LNCaP clone FGC (cell line): ENCODE measurements around the gene ZNF827.

Experiments used
- DNase-seq: peaks from one replicate; pipeline ENCODE4 v3.0.0-alpha.2; 2011; ENCODE audit warnings: low read depth
- H3K4me3 ChIP-seq: 2 replicates; pipeline ENCODE4 v1.5.1; 2011; ENCODE audit warnings: mild to moderate bottlenecking, low read depth, low read length, control low read depth
- CTCF ChIP-seq: IDR thresholded peaks from 2 replicates; pipeline ENCODE4 v1.5.1; 2012; ENCODE audit warnings: mild to moderate bottlenecking; ENCODE audit not compliant: control insufficient read depth, insufficient read depth; ENCODE audit errors: extremely low read depth

Gene ZNF827

GRCh38 chr4:145830699-145831098, 107.9 kb downstream of the ZNF827 start:
- no peak for DNase-seq
- no peak overlapping the region for H3K4me3 ChIP-seq
- no peak for TF ChIP-seq CTCF

- DNase-seq: no peak
- no peak for TF ChIP-seq CTCF
- H3K4me3 ChIP-seq: no peak overlapping the region
Measured at GRCh38 chr4:145829629-145830395, 108.8 kb downstream of the ZNF827 start.

GRCh38 chr4:145828802-145829485, 109.7 kb downstream of the ZNF827 start:
- no peak overlapping the region for H3K4me3 ChIP-seq
- no peak for TF ChIP-seq CTCF
- DNase-seq: no peak

- no peak for DNase-seq
- no peak for TF ChIP-seq CTCF
- H3K4me3 ChIP-seq: no peak overlapping the region
Measured at GRCh38 chr4:145827885-145828284, 110.7 kb downstream of the ZNF827 start.

- no peak overlapping the region for H3K4me3 ChIP-seq
- TF ChIP-seq CTCF: no peak
- no peak for DNase-seq
Measured at GRCh38 chr4:145825255-145825654, 113.4 kb downstream of the ZNF827 start.

GRCh38 chr4:145824463-145824862, 114.2 kb downstream of the ZNF827 start:
- no peak for TF ChIP-seq CTCF
- no peak for DNase-seq
- no peak overlapping the region for H3K4me3 ChIP-seq
